ENCODE measurements around the gene FOCAD. TPM values are rescaled to one million over a fixed set of nuclear protein-coding genes. Genes with fewer than 3 reads are reported as not detected.

The FOCAD gene
- total RNA-seq, 4 donors from 2014 or later: 17.6 to 27.2 (median 20.1) TPM

GRCh38 chr9:20941174-20941690, 257.2 kb downstream of the FOCAD start:
- Histone ChIP-seq H3K27me3 (no peaks in the 10 kb centered on the region), H3K27ac (replicated peaks in 1 of 4) (no peak overlapping the region), H3K4me1 (peaks cover 0 to 12% (median 10%) of the 10 kb centered on the region in 4 donors), H3K36me3 (peaks cover 0 to 9% (median 0%) of the 10 kb centered on the region in 4 donors), H3K4me3 (no peak overlapping the region), H3K9me3 (no peaks in the 10 kb centered on the region)
- WGBS: 5% methylated on average over 7 of the region's 7 CpGs
- no peak for DNase-seq (ENCODE audit: extremely low spot score)
- peak; percentile 76 to 82 (median 78) for TF ChIP-seq CTCF (IDR thresholded peaks at IDR 0.05)
- no peak for TF ChIP-seq POLR2A (IDR thresholded peaks at IDR 0.05; ENCODE audit: low read depth)
- intact Hi-C loops (cut with DNase I): loop anchor here (5.0 kb wide), 4 partner anchors 54 to 1014 kb away; partner anchors contain the start of gene MLLT3

- 93% methylated on average over 10 of the region's 10 CpGs for WGBS
- H3K4me3 ChIP-seq: no peak overlapping the region
- H3K9me3 ChIP-seq: no peaks in the 10 kb centered on the region
- no peak overlapping the region for H3K27ac ChIP-seq (replicated peaks in 1 of 4)
- peaks cover 0 to 30% (median 0%) of the 10 kb centered on the region in 4 donors for H3K36me3 ChIP-seq
- no peak for DNase-seq (ENCODE audit: extremely low spot score)
- TF ChIP-seq CTCF (IDR thresholded peaks at IDR 0.05) (no peak), POLR2AphosphoS5 (IDR thresholded peaks at IDR 0.05) (no peak), EP300 (IDR thresholded peaks at IDR 0.05) (no peak), POLR2A (IDR thresholded peaks at IDR 0.05; ENCODE audit: low read depth) (no peak)
- intact Hi-C loops (cut with DNase I): loop anchor here (5.0 kb wide), 4 partner anchors 57 to 1017 kb away; partner anchors contain the start of gene MLLT3
- peaks cover 0 to 19% (median 16%) of the 10 kb centered on the region in 4 donors for H3K4me1 ChIP-seq
- H3K27me3 ChIP-seq: no peaks in the 10 kb centered on the region
Observed at GRCh38 chr9:20944507-20944906, 260.4 kb downstream of the FOCAD start.

GRCh38 chr9:20945269-20945668, 261.2 kb downstream of the FOCAD start:
- Histone ChIP-seq H3K4me1 (peaks cover 0 to 19% (median 16%) of the 10 kb centered on the region in 4 donors), H3K4me3 (no peak overlapping the region), H3K27me3 (no peaks in the 10 kb centered on the region), H3K27ac (replicated peaks in 1 of 4) (no peak overlapping the region), H3K9me3 (no peaks in the 10 kb centered on the region), H3K36me3 (peaks cover 0 to 31% (median 0%) of the 10 kb centered on the region in 4 donors)
- TF ChIP-seq EP300 (IDR thresholded peaks at IDR 0.05) (no peak), POLR2AphosphoS5 (IDR thresholded peaks at IDR 0.05) (no peak), POLR2A (IDR thresholded peaks at IDR 0.05; ENCODE audit: low read depth) (no peak), CTCF (IDR thresholded peaks at IDR 0.05) (no peak)
- WGBS: 76% methylated on average over 3 of the region's 3 CpGs
- intact Hi-C loops (cut with DNase I): loop anchor here (5.0 kb wide), 1 partner anchor 167 kb away; no protein-coding TSS in a partner anchor
- DNase-seq (ENCODE audit: extremely low spot score): no peak

- no peaks in the 10 kb centered on the region for H3K9me3 ChIP-seq
- WGBS: 98% methylated on average over 2 of the region's 2 CpGs
- peaks cover 0 to 19% (median 16%) of the 10 kb centered on the region in 4 donors for H3K4me1 ChIP-seq
- no peak for DNase-seq (ENCODE audit: extremely low spot score)
- TF ChIP-seq EP300 (IDR thresholded peaks at IDR 0.05) (no peak), POLR2AphosphoS5 (IDR thresholded peaks at IDR 0.05) (no peak), CTCF (IDR thresholded peaks at IDR 0.05) (no peak), POLR2A (IDR thresholded peaks at IDR 0.05; ENCODE audit: low read depth) (no peak)
- intact Hi-C loops (cut with DNase I): loop anchor here (5.0 kb wide), 1 partner anchor 166 kb away; no protein-coding TSS in a partner anchor
- no peak overlapping the region for H3K4me3 ChIP-seq
- no peaks in the 10 kb centered on the region for H3K27me3 ChIP-seq
- peaks cover 0 to 35% (median 0%) of the 10 kb centered on the region in 4 donors for H3K36me3 ChIP-seq
- no peak overlapping the region for H3K27ac ChIP-seq (replicated peaks in 1 of 4)
Observed at GRCh38 chr9:20945856-20946255, 261.8 kb downstream of the FOCAD start.

Data from esophagus muscularis mucosa (tissue), 4 donors.